ENCODE measurements around the gene MEGF10. TPM values are rescaled to one million over a fixed set of nuclear protein-coding genes. Genes with fewer than 3 reads are reported as not detected.

MEGF10 gene
- total RNA-seq, 1 donor from 2014 or later, result 0.43 TPM

- intact Hi-C loops (cut with DNase I), result no loop called here
- ATAC-seq, result no peak
- DNase-seq (ENCODE audit: missing footprints), result no peak
These were observed 63.2 kb downstream of the MEGF10 start for GRCh38 chr5:127353796-127354195.

GRCh38 chr5:127355337-127355736, 64.7 kb downstream of the MEGF10 start:
- intact Hi-C loops (cut with DNase I), result no loop called here
- no peak for DNase-seq (ENCODE audit: missing footprints)

GRCh38 chr5:127358284-127358683, 67.7 kb downstream of the MEGF10 start:
- intact Hi-C loops (cut with DNase I), result no loop called here
- ATAC-seq (no peak), DNase-seq (ENCODE audit: missing footprints) (no peak)

More at GRCh38 chr5:127355337-127355736, 64.7 kb downstream of the MEGF10 start:
- ATAC-seq, result no peak

- intact Hi-C loops (cut with DNase I), result no loop called here
- DNase-seq (ENCODE audit: missing footprints), result no peak
- ATAC-seq, result no peak
These were observed 68.1 kb downstream of the MEGF10 start for GRCh38 chr5:127358740-127359139.

GRCh38 chr5:127359502-127359901, 68.9 kb downstream of the MEGF10 start:
- DNase-seq (ENCODE audit: missing footprints) (no peak), ATAC-seq (no peak)
- intact Hi-C loops (cut with DNase I), result no loop called here

- ATAC-seq, result no peak
These were observed 72.8 kb downstream of the MEGF10 start for GRCh38 chr5:127363403-127363802.

GRCh38 chr5:127367029-127367428, 76.4 kb downstream of the MEGF10 start:
- no peak for DNase-seq (ENCODE audit: missing footprints)
- intact Hi-C loops (cut with DNase I), result no loop called here
- ATAC-seq, result no peak

More at GRCh38 chr5:127363403-127363802, 72.8 kb downstream of the MEGF10 start:
- no peak for DNase-seq (ENCODE audit: missing footprints)
- intact Hi-C loops (cut with DNase I), result no loop called here

GRCh38 chr5:127367946-127368465, 77.4 kb downstream of the MEGF10 start:
- no peak for ATAC-seq
- no peak for DNase-seq (ENCODE audit: missing footprints)
- intact Hi-C loops (cut with DNase I), result no loop called here

- DNase-seq (ENCODE audit: missing footprints) (no peak), ATAC-seq (no peak)
- intact Hi-C loops (cut with DNase I), result no loop called here
These were observed 79.2 kb downstream of the MEGF10 start for GRCh38 chr5:127369796-127370195.

- ATAC-seq (no peak), DNase-seq (ENCODE audit: missing footprints) (no peak)
- intact Hi-C loops (cut with DNase I), result no loop called here
These were observed 80.0 kb downstream of the MEGF10 start for GRCh38 chr5:127370631-127371030.

- DNase-seq (ENCODE audit: missing footprints) (no peak), ATAC-seq (no peak)
- intact Hi-C loops (cut with DNase I), result no loop called here
These were observed 83.4 kb downstream of the MEGF10 start for GRCh38 chr5:127373858-127374491.

- no peak for ATAC-seq
- no peak for DNase-seq (ENCODE audit: missing footprints)
- intact Hi-C loops (cut with DNase I), result no loop called here
These were observed 84.5 kb downstream of the MEGF10 start for GRCh38 chr5:127375124-127375523.

- DNase-seq (ENCODE audit: missing footprints) (no peak), ATAC-seq (no peak)
- intact Hi-C loops (cut with DNase I), result no loop called here
These were observed 85.0 kb downstream of the MEGF10 start for GRCh38 chr5:127375544-127376091.

- intact Hi-C loops (cut with DNase I), result no loop called here
- DNase-seq (ENCODE audit: missing footprints), result no peak
- no peak for ATAC-seq
These were observed 87.1 kb downstream of the MEGF10 start for GRCh38 chr5:127377651-127378050.

- no peak for ATAC-seq
- no peak for DNase-seq (ENCODE audit: missing footprints)
- intact Hi-C loops (cut with DNase I), result no loop called here
These were observed 95.3 kb downstream of the MEGF10 start for GRCh38 chr5:127385936-127386335.

GRCh38 chr5:127386557-127386956, 96.0 kb downstream of the MEGF10 start:
- intact Hi-C loops (cut with DNase I), result no loop called here
- ATAC-seq (no peak), DNase-seq (ENCODE audit: missing footprints) (no peak)

GRCh38 chr5:127389601-127390000, 99.0 kb downstream of the MEGF10 start:
- DNase-seq (ENCODE audit: missing footprints), result no peak

GRCh38 chr5:127392762-127393161, 102.2 kb downstream of the MEGF10 start:
- intact Hi-C loops (cut with DNase I), result no loop called here
- ATAC-seq, result no peak
- no peak for DNase-seq (ENCODE audit: missing footprints)

More at GRCh38 chr5:127389601-127390000, 99.0 kb downstream of the MEGF10 start:
- no peak for ATAC-seq
- intact Hi-C loops (cut with DNase I), result no loop called here

- intact Hi-C loops (cut with DNase I), result no loop called here
- DNase-seq (ENCODE audit: missing footprints) (no peak), ATAC-seq (no peak)
These were observed 106.0 kb downstream of the MEGF10 start for GRCh38 chr5:127396490-127397155.

GRCh38 chr5:127398508-127398907, 107.9 kb downstream of the MEGF10 start:
- intact Hi-C loops (cut with DNase I), result no loop called here
- DNase-seq (ENCODE audit: missing footprints) (no peak), ATAC-seq (no peak)
